ENCODE measurements around the gene CYB5R4.

DNA sequence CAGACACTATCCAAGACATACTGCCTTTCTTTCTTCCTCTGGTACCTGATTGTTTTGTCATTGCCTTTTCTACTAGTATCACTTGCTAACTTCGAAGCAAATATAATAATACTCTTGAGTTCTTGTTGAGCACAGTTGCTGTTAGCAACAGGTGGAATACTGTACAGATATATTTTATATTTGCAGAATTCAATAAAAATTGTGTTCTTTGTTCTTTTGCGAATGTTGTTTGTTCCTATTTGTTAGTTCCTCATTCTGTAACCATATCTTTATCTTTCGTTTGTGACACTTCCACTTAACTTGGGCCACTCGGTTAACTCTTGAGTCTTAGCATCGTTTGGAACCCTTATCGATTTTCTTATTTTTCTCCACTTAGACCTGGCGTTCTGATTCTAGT lies 868 bp downstream of the CYB5R4 start:
- no peak for TF ChIP-seq POLR2A (IDR thresholded peaks at IDR 0.05)
- TF ChIP-seq, protein P1, sequence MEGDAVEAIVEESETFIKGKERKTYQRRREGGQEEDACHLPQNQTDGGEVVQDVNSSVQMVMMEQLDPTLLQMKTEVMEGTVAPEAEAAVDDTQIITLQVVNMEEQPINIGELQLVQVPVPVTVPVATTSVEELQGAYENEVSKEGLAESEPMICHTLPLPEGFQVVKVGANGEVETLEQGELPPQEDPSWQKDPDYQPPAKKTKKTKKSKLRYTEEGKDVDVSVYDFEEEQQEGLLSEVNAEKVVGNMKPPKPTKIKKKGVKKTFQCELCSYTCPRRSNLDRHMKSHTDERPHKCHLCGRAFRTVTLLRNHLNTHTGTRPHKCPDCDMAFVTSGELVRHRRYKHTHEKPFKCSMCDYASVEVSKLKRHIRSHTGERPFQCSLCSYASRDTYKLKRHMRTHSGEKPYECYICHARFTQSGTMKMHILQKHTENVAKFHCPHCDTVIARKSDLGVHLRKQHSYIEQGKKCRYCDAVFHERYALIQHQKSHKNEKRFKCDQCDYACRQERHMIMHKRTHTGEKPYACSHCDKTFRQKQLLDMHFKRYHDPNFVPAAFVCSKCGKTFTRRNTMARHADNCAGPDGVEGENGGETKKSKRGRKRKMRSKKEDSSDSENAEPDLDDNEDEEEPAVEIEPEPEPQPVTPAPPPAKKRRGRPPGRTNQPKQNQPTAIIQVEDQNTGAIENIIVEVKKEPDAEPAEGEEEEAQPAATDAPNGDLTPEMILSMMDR (IDR thresholded peaks at IDR 0.05): no peak
- no peak for TF ChIP-seq POLR2AphosphoS5 (IDR thresholded peaks at IDR 0.05)
